Fibroblast of lung (primary cell): ENCODE results near the gene ATG2A.

Experiments
- CTCF ChIP-seq, 2 donors: IDR thresholded peaks in 1 of 2; conservative IDR thresholded peaks in 1 of 2; 1 replicate in 1 of 2; 2 replicates in 1 of 2; pipeline ENCODE4 v1.5.1; 2011 to 2012; ENCODE audit warnings: low read length in 2 of 2, control low read depth in 1 of 2, inconsistent platforms in 1 of 2, low read depth in 1 of 2, mild to moderate bottlenecking in 1 of 2
- EZH2 ChIP-seq: IDR thresholded peaks from 2 replicates; pipeline ENCODE4 v1.5.1; 2012; ENCODE audit warnings: low read length, control low read depth, mild to moderate bottlenecking; ENCODE audit errors: missing control alignments

GRCh38 chr11:64888406-64888728, 28.6 kb downstream of the ATG2A start:
- TF ChIP-seq CTCF (conservative IDR thresholded peaks at IDR 0.05 in 1 of 2, IDR thresholded peaks at IDR 0.05 in 1 of 2; ENCODE audit: low read depth in 1 of 2, low read length in 2 of 2) (no peak), EZH2 (no peak)
